Endothelial cell of umbilical vein (primary cell): ENCODE measurements around the gene EPN2. TPM values are rescaled to one million over a fixed set of nuclear protein-coding genes. Genes with fewer than 3 reads are reported as not detected.

Source experiments
- BruUV-seq: library from RNA; stranded (reverse); fragments of 400-500 nt; replicated peaks from 2 replicates; lab custom pipeline; 2021; lab: Mats Ljungman, UMichigan
- CTCF ChIA-PET: fragments of 300-600, 350-600 bp; sonication (Branson Sonifier 250); formaldehyde crosslinking; loops from one replicate; lab custom pipeline; 2021; ENCODE audit warnings: antibody characterized with exemption, inconsistent platforms; lab: Charles Lee
- POLR2A ChIA-PET: fragments of 300-600, 350-600 bp; sonication (Branson Sonifier 250); formaldehyde crosslinking; loops from one replicate; lab custom pipeline; 2021; ENCODE audit warnings: antibody characterized with exemption, inconsistent platforms; lab: Charles Lee
- DNase-seq: peaks from one replicate; pipeline ENCODE4 v3.0.0-alpha.2; 2011; ENCODE audit warnings: low read depth, low spot score
- FAIRE-seq: peaks from 2 replicates; lab custom pipeline; 2011; peaks lifted over from hg19 to GRCh38; lab: Jason Lieb, UNC
- H2AFZ ChIP-seq: 2 replicates; pipeline ENCODE4 v1.6.0; 2012; ENCODE audit warnings: low read depth, low read length, control low read depth, inconsistent platforms
- H3K27ac ChIP-seq: 2 replicates; pipeline ENCODE4 v1.5.1; 2011; ENCODE audit warnings: low read depth, mild to moderate bottlenecking, control low read depth, low read length, moderate library complexity; ENCODE audit not compliant: insufficient read depth
- H3K27me3 ChIP-seq, 2 experiments: 2 replicates each; pipeline versions ENCODE4 v1.6.0 to v1.6.1; 2011; ENCODE audit warnings: low read length in 2 of 2, mixed read lengths in 1 of 2; ENCODE audit not compliant: control insufficient read depth in 2 of 2, insufficient read depth in 2 of 2
- H3K36me3 ChIP-seq, 2 experiments: 2 replicates in 1 of 2; 3 replicates in 1 of 2; pipeline ENCODE4 v1.5.1; 2011; ENCODE audit warnings: low read length in 2 of 2, mild to moderate bottlenecking in 1 of 2, moderate library complexity in 1 of 2; ENCODE audit not compliant: control insufficient read depth in 2 of 2, insufficient read depth in 2 of 2; ENCODE audit errors: extremely low read depth in 1 of 2
- H3K4me1 ChIP-seq: 3 replicates; pipeline ENCODE4 v1.5.1; 2011; ENCODE audit warnings: mild to moderate bottlenecking, low read length; ENCODE audit not compliant: control insufficient read depth, insufficient read depth; ENCODE audit errors: extremely low read depth
- H3K4me2 ChIP-seq: 2 replicates; pipeline ENCODE4 v1.6.1; 2011; ENCODE audit warnings: low read length, control low read depth, mixed read lengths; ENCODE audit not compliant: insufficient read depth
- H3K4me3 ChIP-seq, 3 experiments: fragments of 200-600 bp in 1 of 3; sonication (generic), shearing (Covaris generic) in 1 of 3; replicated peaks in 1 of 3; 2 replicates each; pipeline ENCODE4 v1.5.1; 2011 to 2016; ENCODE audit warnings: control low read depth in 3 of 3, low read length in 3 of 3, mild to moderate bottlenecking in 2 of 3, inconsistent platforms in 1 of 3, low read depth in 1 of 3, moderate library complexity in 1 of 3; ENCODE audit not compliant: insufficient read depth in 1 of 3
- H3K79me2 ChIP-seq: 2 replicates; pipeline ENCODE4 v1.6.0; 2012; ENCODE audit warnings: low read length, inconsistent platforms; ENCODE audit not compliant: control insufficient read depth, insufficient read depth
- H3K9ac ChIP-seq: replicated peaks from 2 replicates; pipeline ENCODE3; 2011; ENCODE audit warnings: low read length, control low read depth; ENCODE audit not compliant: insufficient read depth; ENCODE audit errors: extremely low read depth
- H3K9me1 ChIP-seq: replicated peaks from 3 replicates; pipeline ENCODE4 v1.6.0; 2011; ENCODE audit warnings: mild to moderate bottlenecking, low read length; ENCODE audit not compliant: control insufficient read depth, insufficient read depth; ENCODE audit errors: extremely low read depth
- H3K9me3 ChIP-seq: replicated peaks from 2 replicates; pipeline ENCODE4 v1.5.1; 2012; ENCODE audit warnings: low read length, inconsistent platforms; ENCODE audit not compliant: control insufficient read depth, insufficient read depth
- H4K20me1 ChIP-seq: replicated peaks from 2 replicates; pipeline ENCODE3; 2011; ENCODE audit warnings: mild to moderate bottlenecking, low read length; ENCODE audit not compliant: control insufficient read depth, insufficient read depth; ENCODE audit errors: extremely low read depth
- CTCF ChIP-seq, 2 donors: IDR thresholded peaks; 1 replicate in 1 of 2; 2 replicates in 1 of 2; pipeline ENCODE4 v1.5.1; 2011; ENCODE audit warnings: low read length in 2 of 2, mild to moderate bottlenecking in 2 of 2, moderate library complexity in 2 of 2, control low read depth in 1 of 2, inconsistent platforms in 1 of 2, low read depth in 1 of 2; ENCODE audit not compliant: insufficient read depth in 1 of 2; ENCODE audit errors: extremely low read depth in 1 of 2
- EZH2 ChIP-seq: IDR thresholded peaks from 2 replicates; pipeline ENCODE4 v1.6.1; 2012; ENCODE audit warnings: borderline replicate concordance, low read depth, mild to moderate bottlenecking, moderate library complexity, low read length, inconsistent platforms; ENCODE audit not compliant: severe bottlenecking
- FOS ChIP-seq: IDR thresholded peaks from 2 replicates; pipeline ENCODE4 v1.6.1; 2011; ENCODE audit warnings: mild to moderate bottlenecking, low read length, moderate library complexity, borderline replicate concordance; ENCODE audit not compliant: insufficient read depth
- GATA2 ChIP-seq: IDR thresholded peaks from 2 replicates; pipeline ENCODE4 v1.7.0; 2011; ENCODE audit warnings: low read depth, mild to moderate bottlenecking, moderate library complexity, mixed read lengths, low read length; ENCODE audit not compliant: insufficient read length, insufficient read depth
- JUN ChIP-seq: IDR thresholded peaks from 2 replicates; pipeline ENCODE4 v1.6.1; 2011; ENCODE audit warnings: borderline replicate concordance, low read depth; ENCODE audit not compliant: insufficient read length, insufficient read depth
- MYC ChIP-seq: IDR thresholded peaks from one replicate; pipeline ENCODE4 v1.6.1; 2011; ENCODE audit warnings: mild to moderate bottlenecking, low read depth, low read length
- POLR2A ChIP-seq: IDR thresholded peaks from 2 replicates; pipeline ENCODE4 v1.6.1; 2012; ENCODE audit warnings: low read depth, mild to moderate bottlenecking, control low read depth, low read length
- POLR2AphosphoS5 ChIP-seq: IDR thresholded peaks from 2 replicates; pipeline ENCODE4 v1.6.1; 2012; ENCODE audit warnings: low read depth, mild to moderate bottlenecking, control low read depth, low read length, moderate library complexity; ENCODE audit not compliant: insufficient read depth
- dilution Hi-C: fragments of 300-500 bp; cut with MboI; formaldehyde crosslinking; loops from one replicate; pipeline ENCODE4 v1.15.0; 2019; ENCODE audit warnings: low sequenced_read_pairs; ENCODE audit not compliant: extremely low pct_ligation_motif_present
- intact Hi-C: fragments of 100-400 bp; cut with micrococcal nuclease; formaldehyde crosslinking; loops from one replicate; pipeline ENCODE4 v1.10.0; 2022
- polyA plus RNA-seq, 4 experiments: library from polyadenylated mRNA; depleted of rRNA in 3 of 4; stranded (reverse) in 3 of 4; unstranded in 1 of 4; fragments of >200 nt; gene quantifications; 2 replicates each; pipeline versions ENCODE4 v1.2.1 to v1.2.3, GENCODE V29; 2011 to 2012; ENCODE audit warnings: missing spikeins in 1 of 4
- total RNA-seq: library from RNA; stranded (reverse); gene quantifications from 2 replicates; pipeline ENCODE4 v1.2.3, GENCODE V29; 2021
- TF ChIP-seq, protein P1 (sequence below): IDR thresholded peaks from 2 replicates; pipeline ENCODE4 v1.6.1; 2011; ENCODE audit not compliant: insufficient read depth, insufficient read length

Gene EPN2
- total and polyA plus RNA-seq, 2 donors (not counting 3 experiments of a cell fraction or from before 2014, with no cell fraction given) = 40.3 to 70.5 TPM

DNA sequence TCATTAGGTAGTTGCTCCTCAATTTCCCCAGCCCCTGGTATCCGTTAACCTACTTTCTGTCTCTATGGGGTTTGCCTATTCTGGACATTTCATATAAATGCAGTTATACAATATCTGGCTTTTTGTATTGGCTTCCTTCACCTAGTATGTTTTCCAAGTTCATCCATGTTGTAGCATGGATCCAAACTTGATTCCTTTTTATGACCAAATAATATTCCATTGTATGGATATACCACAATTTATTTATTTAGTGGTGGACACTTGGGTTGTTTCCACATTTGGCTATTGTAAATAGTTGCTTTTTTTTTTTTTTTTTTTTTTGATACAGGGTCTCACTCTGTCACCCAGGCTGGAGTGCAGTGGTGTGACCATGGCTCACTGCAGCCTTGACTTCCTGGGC lies 15.9 kb downstream of the EPN2 start:
- Histone ChIP-seq H3K36me3 (no peaks in the 10 kb centered on the region), H3K4me3 (no peak overlapping the region), H4K20me1 (peaks cover 3% of the 10 kb centered on the region), H3K27me3 (no peaks in the 10 kb centered on the region), H3K9ac (no peak overlapping the region), H3K4me1 (peaks cover 9% of the 10 kb centered on the region), H2AFZ (no peak overlapping the region), H3K27ac (no peak overlapping the region), H3K79me2 (peaks cover 62% of the 10 kb centered on the region), H3K9me1 (no peaks in the 10 kb centered on the region), H3K9me3 (no peaks in the 10 kb centered on the region), H3K4me2 (no peak overlapping the region)
- ChIA-PET CTCF (no interaction called here), POLR2A (no interaction called here)
- TF ChIP-seq POLR2AphosphoS5 = no peak
- TF ChIP-seq FOS = no peak
- TF ChIP-seq MYC = no peak
- TF ChIP-seq POLR2A = no peak
- TF ChIP-seq, protein P1, sequence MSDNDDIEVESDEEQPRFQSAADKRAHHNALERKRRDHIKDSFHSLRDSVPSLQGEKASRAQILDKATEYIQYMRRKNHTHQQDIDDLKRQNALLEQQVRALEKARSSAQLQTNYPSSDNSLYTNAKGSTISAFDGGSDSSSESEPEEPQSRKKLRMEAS = no peak
- no peak for TF ChIP-seq GATA2
- no peak for TF ChIP-seq JUN
- TF ChIP-seq CTCF (IDR thresholded peaks at IDR 0.05; ENCODE audit: extremely low read depth in 1 of 2, insufficient read depth in 1 of 2, low read depth in 1 of 2, low read length in 2 of 2) = no peak
- no peak for TF ChIP-seq EZH2
- dilution Hi-C loops (no loop called here), intact Hi-C loops (no loop called here)
- BruUV-seq = no TSS peak
- FAIRE-seq = no peak
- DNase-seq = no peak
